T-helper 2 cell treated with Interferon-gamma antibody and Interleukin-4, amounts not matched to agents 5 μg/mL and 100 μg/mL, for 36 hours (primary cell): ENCODE data around the gene MPP7.

Experiments
- DNase-seq: peaks from one replicate; pipeline ENCODE4 v3.0.0; 2021; ENCODE audit warnings: low spot score
- H3K27ac Mint-ChIP-seq: one replicate; pipeline ENCODE4 v1.8.0; 2021; ENCODE audit warnings: mild to moderate bottlenecking, mixed read lengths
- H3K27me3 Mint-ChIP-seq: one replicate; pipeline ENCODE4 v1.8.0; 2021; ENCODE audit warnings: low read depth, mixed read lengths
- H3K36me3 Mint-ChIP-seq: one replicate; pipeline ENCODE4 v1.8.0; 2021; ENCODE audit warnings: low read depth, mixed read lengths
- H3K4me1 Mint-ChIP-seq: one replicate; pipeline ENCODE4 v1.8.0; 2021; ENCODE audit warnings: low read depth, mixed read lengths
- H3K4me3 Mint-ChIP-seq: one replicate; pipeline ENCODE4 v1.8.0; 2022; ENCODE audit warnings: mild to moderate bottlenecking, moderate library complexity, mixed read lengths
- H3K9me3 Mint-ChIP-seq: one replicate; pipeline ENCODE4 v1.8.0; 2021; ENCODE audit warnings: mixed read lengths

Gene MPP7

GRCh38 chr10:28274475-28274874, 28.4 kb downstream of the MPP7 start:
- no peaks in the 10 kb centered on the region for H3K4me1 Mint-ChIP-seq
- no peak for DNase-seq
- H3K27me3 Mint-ChIP-seq: no peaks in the 10 kb centered on the region
- H3K9me3 Mint-ChIP-seq: no peaks in the 10 kb centered on the region
- H3K36me3 Mint-ChIP-seq: no peaks in the 10 kb centered on the region
- H3K27ac Mint-ChIP-seq: no peak overlapping the region
- H3K4me3 Mint-ChIP-seq: no peak overlapping the region

GRCh38 chr10:28273343-28273742, 29.5 kb downstream of the MPP7 start:
- Mint-ChIP-seq H3K36me3 (no peaks in the 10 kb centered on the region), H3K9me3 (no peaks in the 10 kb centered on the region), H3K4me1 (no peaks in the 10 kb centered on the region), H3K27me3 (no peaks in the 10 kb centered on the region), H3K27ac (no peak overlapping the region), H3K4me3 (no peak overlapping the region)
- DNase-seq: no peak

- H3K27me3 Mint-ChIP-seq: no peaks in the 10 kb centered on the region
- peaks cover 6% of the 10 kb centered on the region for H3K4me1 Mint-ChIP-seq
- H3K9me3 Mint-ChIP-seq: no peaks in the 10 kb centered on the region
- H3K36me3 Mint-ChIP-seq: no peaks in the 10 kb centered on the region
- no peak overlapping the region for H3K4me3 Mint-ChIP-seq
- no peak overlapping the region for H3K27ac Mint-ChIP-seq
- no peak for DNase-seq
These were observed 32.9 kb downstream of the MPP7 start for GRCh38 chr10:28269842-28270456.

GRCh38 chr10:28266449-28267224, 36.2 kb downstream of the MPP7 start:
- Mint-ChIP-seq H3K9me3 (no peaks in the 10 kb centered on the region), H3K27ac (no peak overlapping the region), H3K4me3 (no peak overlapping the region), H3K4me1 (peaks cover 6% of the 10 kb centered on the region), H3K36me3 (no peaks in the 10 kb centered on the region), H3K27me3 (no peaks in the 10 kb centered on the region)
- no peak for DNase-seq

- H3K4me1 Mint-ChIP-seq: peaks cover 9% of the 10 kb centered on the region
- H3K36me3 Mint-ChIP-seq: no peaks in the 10 kb centered on the region
- no peaks in the 10 kb centered on the region for H3K27me3 Mint-ChIP-seq
- no peak overlapping the region for H3K27ac Mint-ChIP-seq
- no peaks in the 10 kb centered on the region for H3K9me3 Mint-ChIP-seq
- H3K4me3 Mint-ChIP-seq: no peak overlapping the region
- DNase-seq: no peak
These were observed 39.6 kb downstream of the MPP7 start for GRCh38 chr10:28263136-28263857.

GRCh38 chr10:28256776-28257175, 46.1 kb downstream of the MPP7 start:
- H3K27me3 Mint-ChIP-seq: peaks cover 4% of the 10 kb centered on the region
- H3K27ac Mint-ChIP-seq: no peak overlapping the region
- no peak overlapping the region for H3K4me3 Mint-ChIP-seq
- H3K36me3 Mint-ChIP-seq: no peaks in the 10 kb centered on the region
- H3K9me3 Mint-ChIP-seq: no peaks in the 10 kb centered on the region
- peaks cover 4% of the 10 kb centered on the region for H3K4me1 Mint-ChIP-seq
- DNase-seq: no peak

GRCh38 chr10:28254290-28254985, 48.4 kb downstream of the MPP7 start:
- Mint-ChIP-seq H3K9me3 (no peaks in the 10 kb centered on the region), H3K27ac (no peak overlapping the region), H3K27me3 (peaks cover 4% of the 10 kb centered on the region), H3K4me1 (no peaks in the 10 kb centered on the region), H3K36me3 (no peaks in the 10 kb centered on the region), H3K4me3 (no peak overlapping the region)
- no peak for DNase-seq

- Mint-ChIP-seq H3K27ac (no peak overlapping the region), H3K36me3 (no peaks in the 10 kb centered on the region), H3K4me3 (no peak overlapping the region), H3K4me1 (peaks cover 2% of the 10 kb centered on the region), H3K27me3 (peaks cover 4% of the 10 kb centered on the region), H3K9me3 (no peaks in the 10 kb centered on the region)
- no peak for DNase-seq
These were observed 49.6 kb downstream of the MPP7 start for GRCh38 chr10:28253169-28253785.
